GM18502 (cell line): Measurements from ENCODE around the gene SIAH3.

Experiments used
- ATAC-seq: cut with Tn5 transposase; IDR thresholded peaks from one replicate; pipeline ENCODE4 v1.9.1; 2021; ENCODE audit warnings: mild to moderate bottlenecking; ENCODE audit not compliant: unreplicated experiment, poor library complexity

SIAH3 gene

DNA sequence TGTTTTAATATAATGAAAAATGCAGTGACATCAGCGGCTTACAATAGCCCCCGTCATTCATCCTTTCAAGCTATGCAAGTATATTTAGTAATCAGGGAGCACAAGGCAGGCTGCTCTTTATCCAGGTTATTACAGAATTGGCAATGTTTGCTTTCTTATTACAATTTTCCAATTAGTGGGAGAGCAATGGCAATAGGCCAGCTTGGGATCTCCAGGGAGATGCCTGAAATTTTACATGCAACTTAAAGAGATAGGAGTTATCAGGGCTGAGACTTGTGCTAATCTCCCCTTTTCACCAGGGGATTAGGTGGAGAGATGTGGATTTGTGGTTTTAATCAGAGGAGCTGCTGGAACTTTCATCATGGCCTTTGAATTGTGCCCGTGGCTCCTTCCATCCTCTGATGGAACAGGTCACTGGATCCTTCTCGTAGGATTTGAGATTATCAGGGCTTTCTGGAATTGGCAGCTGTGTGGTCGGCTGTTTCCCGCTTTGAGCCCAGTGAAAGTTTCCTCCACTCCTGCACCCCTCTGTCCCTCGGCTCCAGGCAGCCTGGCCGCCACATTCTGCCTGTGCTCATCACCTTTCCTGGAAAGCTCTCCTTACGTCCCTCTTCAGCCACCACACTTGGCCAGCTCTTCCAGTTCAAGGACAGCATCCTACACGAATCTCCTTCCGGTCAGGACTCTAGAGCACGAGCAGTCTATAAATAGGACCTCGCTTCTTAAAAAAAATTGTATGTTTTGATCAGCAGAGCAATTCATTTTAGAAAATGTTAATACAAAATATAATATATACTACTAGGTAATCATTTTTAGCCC lies 102.4 kb downstream of the SIAH3 start:
- no peak for ATAC-seq

DNA sequence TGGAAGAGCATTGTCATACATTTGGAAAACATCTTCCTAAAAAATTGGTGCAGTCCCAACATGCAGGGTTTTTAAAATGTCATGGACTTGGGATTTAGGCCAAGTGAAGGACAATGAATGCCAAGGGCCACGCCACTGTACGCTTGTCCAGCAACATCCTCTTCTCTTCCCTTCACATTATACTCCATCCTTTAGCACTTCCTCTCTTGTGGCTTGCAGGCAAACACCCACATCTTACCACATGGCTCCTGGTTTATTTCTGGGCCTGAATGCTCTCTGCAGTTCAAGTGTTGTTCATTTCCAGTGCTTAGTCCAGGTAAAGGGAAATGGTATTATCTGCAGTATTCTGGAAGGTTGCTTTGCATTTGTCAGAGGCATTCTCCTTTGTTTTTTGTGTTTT lies 104.5 kb downstream of the SIAH3 start:
- no peak for ATAC-seq

- ATAC-seq = no peak
Observed at GRCh38 chr13:45744979-45745378, 106.6 kb downstream of the SIAH3 start.

DNA sequence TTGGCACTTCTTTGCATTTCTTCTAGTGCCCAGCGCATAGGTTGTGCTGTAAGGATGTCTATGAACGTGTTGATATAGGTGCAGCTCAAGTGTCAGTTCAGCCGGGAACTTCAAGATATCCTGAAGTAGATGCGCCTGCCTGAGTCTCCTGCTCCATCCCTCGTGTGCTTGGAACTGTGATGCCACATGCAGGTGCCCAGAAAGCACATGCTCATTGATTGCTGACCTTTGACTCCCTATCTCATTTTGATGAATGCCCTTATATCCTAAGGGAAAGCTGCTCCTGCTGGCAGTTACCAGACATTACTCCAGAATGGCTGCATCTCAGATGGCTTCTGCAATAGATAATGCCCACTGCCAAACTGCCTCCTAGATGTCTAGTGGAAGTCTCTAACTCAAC lies 108.6 kb downstream of the SIAH3 start:
- no peak for ATAC-seq

DNA sequence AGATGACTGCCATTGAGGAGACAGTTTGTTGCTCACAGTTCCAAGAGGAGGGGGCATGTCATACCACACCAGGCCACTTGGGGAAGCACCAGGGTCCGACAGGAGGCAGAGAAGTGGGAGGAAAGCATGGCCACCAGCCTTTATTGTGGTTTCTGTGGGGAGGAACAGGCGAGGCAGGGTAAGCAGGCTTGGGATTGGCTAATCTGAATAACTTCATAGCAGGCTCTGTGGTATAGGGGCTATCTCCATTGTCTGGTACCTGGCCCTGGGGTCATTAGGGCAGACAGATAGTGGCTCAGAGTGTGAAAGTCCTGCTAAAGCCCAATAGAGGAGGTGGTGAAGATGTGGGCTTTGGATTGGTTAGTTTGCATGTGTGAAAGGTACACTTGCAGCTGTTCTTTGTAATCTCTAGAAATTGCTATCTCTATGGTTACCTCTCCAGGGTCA lies 114.0 kb downstream of the SIAH3 start:
- ATAC-seq = no peak

- no peak for ATAC-seq
Observed at GRCh38 chr13:45733361-45733760, 118.2 kb downstream of the SIAH3 start.

- no peak for ATAC-seq
Observed at GRCh38 chr13:45732916-45733315, 118.6 kb downstream of the SIAH3 start.

DNA sequence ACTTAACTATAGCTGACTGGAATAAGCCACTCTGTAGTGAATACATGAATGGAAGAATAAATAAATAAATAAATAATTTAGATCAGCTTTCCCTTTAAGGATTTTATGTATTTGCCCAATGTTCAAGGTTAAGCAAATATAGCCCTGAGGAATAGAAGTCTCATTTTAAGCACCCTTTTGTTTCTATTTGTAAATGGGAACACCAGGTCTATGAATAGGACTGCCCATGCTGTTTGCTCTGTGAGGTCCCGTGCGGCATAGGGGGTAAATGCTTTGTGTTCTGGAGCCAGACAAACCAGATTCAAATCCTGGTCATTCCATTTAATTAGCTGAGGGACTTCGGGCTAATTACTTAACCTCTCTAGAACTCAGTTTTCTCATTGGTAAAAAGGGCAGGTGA lies 120.1 kb downstream of the SIAH3 start:
- no peak for ATAC-seq

GRCh38 chr13:45728759-45729158 lies 122.8 kb downstream of the SIAH3 start:
- ATAC-seq = no peak
